Gastroesophageal sphincter (tissue), 4 donors: ENCODE measurements around the gene FAM32A. TPM values are rescaled to one million over a fixed set of nuclear protein-coding genes. Genes with fewer than 3 reads are reported as not detected.

ENCODE experiments used
- ATAC-seq: fragments of 150-250 bp; one replicate; pipeline ENCODE4 v1.9.1; 2016; ENCODE audit warnings: mild to moderate bottlenecking, moderate library complexity
- H3K27ac ChIP-seq, 4 donors: fragments of 200-600 bp; sonication (generic) in 3 of 4; 1 replicate in 3 of 4; 2 replicates in 1 of 4; pipeline ENCODE4 v1.5.1; 2016 to 2019
- H3K27me3 ChIP-seq: fragments of 200-600 bp; sonication (generic); one replicate; pipeline ENCODE4 v1.5.1; 2019
- H3K36me3 ChIP-seq, 2 donors: fragments of 200-600 bp; sonication (generic); one replicate each; pipeline ENCODE4 v1.5.1; 2019; ENCODE audit warnings: control low read depth in 1 of 2
- H3K4me1 ChIP-seq, 3 donors: fragments of 200-600 bp; sonication (generic); 1 replicate in 2 of 3; 2 replicates in 1 of 3; pipeline ENCODE4 v1.5.1; 2016 to 2019; ENCODE audit warnings: control low read depth in 2 of 3
- H3K4me3 ChIP-seq, 2 donors: fragments of 200-600 bp; sonication (generic); one replicate each; pipeline ENCODE4 v1.5.1; 2019; ENCODE audit warnings: mild to moderate bottlenecking in 1 of 2, moderate library complexity in 1 of 2
- H3K9me3 ChIP-seq, 3 donors: fragments of 200-600 bp; sonication (generic); one replicate each; pipeline ENCODE4 v1.5.1; 2017 to 2019; ENCODE audit warnings: control low read depth in 2 of 3
- EP300 ChIP-seq: sonication (generic); formaldehyde crosslinking; IDR thresholded peaks from one replicate; pipeline ENCODE4 v1.6.1; 2017; ENCODE audit warnings: antibody characterized with exemption, mild to moderate bottlenecking
- POLR2A ChIP-seq, 2 donors: fragments of 450-650 bp; IDR thresholded peaks; one replicate each; pipeline ENCODE4 v1.6.1; 2017; ENCODE audit warnings: antibody characterized with exemption in 2 of 2, mild to moderate bottlenecking in 2 of 2, moderate library complexity in 1 of 2
- POLR2AphosphoS5 ChIP-seq: sonication (generic); formaldehyde crosslinking; IDR thresholded peaks from one replicate; pipeline ENCODE4 v1.6.1; 2017; ENCODE audit warnings: antibody characterized with exemption
- WGBS, 2 donors: methylation state at CpG; one replicate each; pipeline ENCODE4 v1.1.5; 2018; ENCODE audit warnings: low coverage in 1 of 2; 5-methylcytosine and 5-hydroxymethylcytosine counted together
- total RNA-seq, 4 donors: library from RNA; depleted of rRNA; stranded (reverse); fragments of >200 nt; gene quantifications; one replicate each; pipeline ENCODE4 v1.1.0, GENCODE V29; 2016
- TF ChIP-seq, protein P1 (sequence below), 4 experiments: fragments of 200-600 bp in 2 of 4; fragments of 450-650 bp in 2 of 4; sonication (generic) in 1 of 4; IDR thresholded peaks; one replicate each; pipeline ENCODE4 v1.5.1; 2017 to 2019; ENCODE audit warnings: antibody characterized with exemption in 4 of 4, mild to moderate bottlenecking in 2 of 4, moderate library complexity in 2 of 4

The FAM32A gene
- total RNA-seq, 4 donors from 2014 or later: 90.1 to 126 (median 104) TPM

DNA sequence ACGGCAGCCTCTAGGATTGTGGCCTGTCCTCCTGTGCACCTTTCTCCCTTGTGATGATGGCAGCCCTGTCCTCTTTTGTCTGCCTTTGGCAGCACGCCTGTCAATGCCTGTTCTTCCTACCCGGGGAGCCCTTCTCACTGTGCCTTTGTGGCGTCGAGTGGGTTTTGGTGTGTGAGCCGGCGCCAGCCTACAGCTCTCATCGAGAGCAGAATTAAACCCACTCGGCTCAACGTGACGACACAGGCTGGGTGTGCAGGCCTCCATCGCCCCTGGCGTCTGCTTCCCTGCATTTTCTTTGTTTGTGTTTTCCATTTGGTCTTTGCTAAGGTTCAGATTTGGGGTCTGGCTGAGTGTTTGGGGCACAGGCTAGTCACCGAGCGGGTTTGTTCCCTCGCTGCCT lies 46.9 kb downstream of the FAM32A start:
- no peaks in the 10 kb centered on the region for H3K9me3 ChIP-seq
- H3K36me3 ChIP-seq: peaks cover 0 to 99% of the 10 kb centered on the region in 2 donors
- H3K27ac ChIP-seq: no peak overlapping the region
- no peak overlapping the region for H3K4me3 ChIP-seq
- TF ChIP-seq POLR2AphosphoS5 (no peak), POLR2A (IDR thresholded peaks at IDR 0.05) (no peak), EP300 (no peak)
- TF ChIP-seq, protein P1, sequence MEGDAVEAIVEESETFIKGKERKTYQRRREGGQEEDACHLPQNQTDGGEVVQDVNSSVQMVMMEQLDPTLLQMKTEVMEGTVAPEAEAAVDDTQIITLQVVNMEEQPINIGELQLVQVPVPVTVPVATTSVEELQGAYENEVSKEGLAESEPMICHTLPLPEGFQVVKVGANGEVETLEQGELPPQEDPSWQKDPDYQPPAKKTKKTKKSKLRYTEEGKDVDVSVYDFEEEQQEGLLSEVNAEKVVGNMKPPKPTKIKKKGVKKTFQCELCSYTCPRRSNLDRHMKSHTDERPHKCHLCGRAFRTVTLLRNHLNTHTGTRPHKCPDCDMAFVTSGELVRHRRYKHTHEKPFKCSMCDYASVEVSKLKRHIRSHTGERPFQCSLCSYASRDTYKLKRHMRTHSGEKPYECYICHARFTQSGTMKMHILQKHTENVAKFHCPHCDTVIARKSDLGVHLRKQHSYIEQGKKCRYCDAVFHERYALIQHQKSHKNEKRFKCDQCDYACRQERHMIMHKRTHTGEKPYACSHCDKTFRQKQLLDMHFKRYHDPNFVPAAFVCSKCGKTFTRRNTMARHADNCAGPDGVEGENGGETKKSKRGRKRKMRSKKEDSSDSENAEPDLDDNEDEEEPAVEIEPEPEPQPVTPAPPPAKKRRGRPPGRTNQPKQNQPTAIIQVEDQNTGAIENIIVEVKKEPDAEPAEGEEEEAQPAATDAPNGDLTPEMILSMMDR (IDR thresholded peaks at IDR 0.05): no peak
- no peaks in the 10 kb centered on the region for H3K27me3 ChIP-seq
- WGBS, 2 donors: 88% methylated on average over 11 of the region's 16 CpGs; no CpG with 5 or more reads in 1 of the 2 donors
- ATAC-seq: no peak
- no peaks in the 10 kb centered on the region for H3K4me1 ChIP-seq

DNA sequence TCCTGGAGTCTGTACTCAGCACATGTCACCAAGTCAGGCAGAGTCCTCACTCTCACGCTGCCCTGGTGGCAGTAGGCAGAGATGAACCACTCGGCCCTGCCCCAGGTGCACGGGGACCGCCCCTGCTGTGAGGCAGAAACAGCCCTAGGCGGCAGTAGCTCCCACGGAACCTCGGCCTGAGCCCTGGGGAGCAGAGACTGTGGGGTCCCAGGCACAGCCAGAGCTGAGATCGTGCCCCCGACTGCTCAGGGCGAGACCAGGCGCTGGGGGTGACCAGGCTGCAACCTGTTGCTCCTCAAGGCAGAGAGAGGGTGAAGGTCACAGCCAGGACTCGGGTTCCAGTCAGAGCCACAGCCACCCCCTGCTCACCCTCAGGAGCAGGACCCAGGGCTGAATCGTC lies 47.4 kb downstream of the FAM32A start:
- no peaks in the 10 kb centered on the region for H3K27me3 ChIP-seq
- whole genome bisulfite sequencing, 2 donors: 80 to 92% methylated on average over 1 to 2 of the region's 13 CpGs
- H3K4me3 ChIP-seq: no peak overlapping the region
- ATAC-seq: no peak
- no peaks in the 10 kb centered on the region for H3K4me1 ChIP-seq
- H3K36me3 ChIP-seq: peaks cover 0 to 96% of the 10 kb centered on the region in 2 donors
- H3K27ac ChIP-seq: no peak overlapping the region
- no peak for TF ChIP-seq EP300
- TF ChIP-seq, protein P1 (IDR thresholded peaks at IDR 0.05): no peak
- TF ChIP-seq POLR2A (IDR thresholded peaks at IDR 0.05): no peak
- TF ChIP-seq POLR2AphosphoS5: no peak
- no peaks in the 10 kb centered on the region for H3K9me3 ChIP-seq

DNA sequence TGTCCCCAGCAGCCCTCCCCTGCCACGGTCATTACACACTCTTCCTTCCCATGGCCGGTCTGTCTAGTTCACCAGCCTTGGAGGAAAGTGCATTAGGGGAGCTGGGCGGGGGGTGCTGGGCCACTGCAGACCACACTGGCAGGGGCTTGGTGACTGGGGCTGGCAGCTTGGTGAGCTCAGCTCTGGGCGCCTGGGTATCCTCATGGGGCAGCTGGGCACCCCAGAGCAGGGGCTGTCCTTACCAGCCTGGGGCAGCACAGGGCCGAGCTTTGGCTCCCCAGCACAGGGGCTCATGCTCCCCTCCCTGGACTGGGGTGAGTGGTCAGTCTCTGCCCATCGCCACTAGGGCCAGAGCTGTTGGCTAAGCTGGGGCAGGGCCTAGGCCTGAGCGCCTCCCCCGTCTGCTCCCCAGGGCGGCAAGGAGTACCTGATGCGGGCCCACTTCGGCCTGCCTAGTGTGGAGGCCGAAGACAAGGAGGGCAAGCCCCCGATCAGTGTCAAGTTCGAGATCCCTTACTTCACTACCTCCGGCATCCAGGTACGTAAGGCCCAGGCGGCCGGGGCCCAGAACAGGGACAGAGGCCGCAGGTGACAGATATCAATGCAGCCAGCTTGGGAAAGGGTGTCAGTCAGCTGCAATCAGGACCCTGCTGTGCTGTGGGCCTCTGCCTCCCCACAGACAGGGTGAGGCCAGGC lies 48.0 kb downstream of the FAM32A start:
- WGBS, 2 donors: no CpG with 5 or more reads among the region's 19 CpGs
- Histone ChIP-seq H3K27ac (no peak overlapping the region), H3K27me3 (no peaks in the 10 kb centered on the region), H3K4me1 (no peaks in the 10 kb centered on the region), H3K9me3 (no peaks in the 10 kb centered on the region), H3K36me3 (peaks cover 0 to 89% of the 10 kb centered on the region in 2 donors), H3K4me3 (no peak overlapping the region)
- TF ChIP-seq POLR2AphosphoS5 (no peak), EP300 (no peak), POLR2A (IDR thresholded peaks at IDR 0.05) (no peak)
- TF ChIP-seq, protein P1 (IDR thresholded peaks at IDR 0.05): no peak
- ATAC-seq: no peak

DNA sequence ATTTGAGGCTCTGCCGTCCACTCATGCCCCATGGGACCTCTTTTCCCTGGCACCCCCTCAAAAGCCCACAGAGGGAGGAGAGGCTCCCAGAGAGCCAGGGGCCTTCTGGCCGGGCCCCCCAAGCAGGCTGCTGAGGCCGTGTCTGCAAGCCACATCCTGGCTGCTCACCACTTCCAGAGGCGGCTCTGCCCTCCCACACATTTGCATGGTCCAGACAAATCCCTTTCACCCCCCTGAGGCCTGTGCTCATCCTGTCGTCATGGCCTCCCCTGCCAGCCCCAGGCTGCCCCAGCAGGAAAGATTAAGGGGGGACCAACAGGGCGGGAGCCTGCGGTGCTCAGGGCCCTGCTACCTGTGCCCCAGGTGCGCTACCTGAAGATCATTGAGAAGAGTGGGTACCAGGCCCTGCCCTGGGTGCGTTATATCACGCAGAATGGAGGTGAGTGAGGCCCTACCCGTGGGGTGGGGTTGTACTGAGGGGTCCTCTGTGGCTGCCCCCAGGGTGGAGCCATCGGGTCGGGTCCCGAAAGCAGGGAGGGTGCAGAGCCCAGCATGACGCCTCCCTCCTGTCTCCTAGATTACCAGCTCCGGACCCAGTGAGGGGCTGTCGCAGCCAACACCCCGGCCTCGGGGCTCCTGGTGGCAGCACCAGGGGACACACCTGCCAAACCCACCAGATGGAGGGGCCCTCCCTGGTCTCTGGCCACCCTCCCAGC lies 48.8 kb downstream of the FAM32A start:
- H3K4me1 ChIP-seq: no peaks in the 10 kb centered on the region
- H3K27ac ChIP-seq: no peak overlapping the region
- WGBS, 2 donors: 35% methylated on average over 3 of the region's 19 CpGs; no CpG with 5 or more reads in 1 of the 2 donors
- no peaks in the 10 kb centered on the region for H3K27me3 ChIP-seq
- no peak overlapping the region for H3K4me3 ChIP-seq
- TF ChIP-seq, protein P1 (IDR thresholded peaks at IDR 0.05): no peak
- no peak for TF ChIP-seq EP300
- no peak for TF ChIP-seq POLR2AphosphoS5
- no peak for TF ChIP-seq POLR2A (IDR thresholded peaks at IDR 0.05)
- H3K36me3 ChIP-seq: peaks cover 0 to 81% of the 10 kb centered on the region in 2 donors
- ATAC-seq: no peak
- H3K9me3 ChIP-seq: no peaks in the 10 kb centered on the region
